IMR-90 (cell line): ENCODE data around the gene CASP14.

Experiments used
- BHLHE40 ChIP-seq: fragments of 150-350 bp; IDR thresholded peaks from 2 replicates; pipeline ENCODE4 v1.6.1; 2016; ENCODE audit warnings: mild to moderate bottlenecking, low read depth, low read length
- CHD1 ChIP-seq: IDR thresholded peaks from 2 replicates; pipeline ENCODE4 v1.6.1; 2012; ENCODE audit warnings: low read depth, low read length, improper control_type of control experiment
- ELK1 ChIP-seq: fragments of 150-350 bp; IDR thresholded peaks from 2 replicates; pipeline ENCODE4 v1.6.1; 2016; ENCODE audit warnings: low read depth, mild to moderate bottlenecking, low read length, moderate library complexity, borderline replicate concordance
- MAFK ChIP-seq: IDR thresholded peaks from 2 replicates; pipeline ENCODE4 v1.6.1; 2012; ENCODE audit warnings: low read depth, low read length, improper control_type of control experiment
- MXI1 ChIP-seq: IDR thresholded peaks from 2 replicates; pipeline ENCODE4 v1.6.1; 2012; ENCODE audit warnings: low read depth, mild to moderate bottlenecking, low read length, moderate library complexity, borderline replicate concordance
- NFE2L2 ChIP-seq: fragments of 150-350 bp; IDR thresholded peaks from 2 replicates; pipeline ENCODE4 v1.6.1; 2016; ENCODE audit warnings: low read depth, mild to moderate bottlenecking, low read length
- POLR2A ChIP-seq: IDR thresholded peaks from 2 replicates; pipeline ENCODE4 v1.6.1; 2012; ENCODE audit warnings: mild to moderate bottlenecking, low read depth, low read length
- RAD21 ChIP-seq: IDR thresholded peaks from 2 replicates; pipeline ENCODE4 v1.6.1; 2012; ENCODE audit warnings: low read length, improper control_type of control experiment
- SMC3 ChIP-seq: fragments of 150-350 bp; IDR thresholded peaks from 2 replicates; pipeline ENCODE4 v1.6.1; 2016; ENCODE audit warnings: low read depth, mild to moderate bottlenecking, antibody characterized with exemption, low read length, moderate library complexity
- TF ChIP-seq, protein P1 (sequence below): conservative IDR thresholded peaks from 2 replicates; pipeline ENCODE4 v1.5.1; 2012; ENCODE audit warnings: mild to moderate bottlenecking, low read depth, low read length, improper control_type of control experiment
- TF ChIP-seq, protein P2 (sequence below): fragments of 150-350 bp; IDR thresholded peaks from 2 replicates; pipeline ENCODE4 v1.6.1; 2017; ENCODE audit warnings: mild to moderate bottlenecking, antibody characterized with exemption, low read length, low read depth

DNA sequence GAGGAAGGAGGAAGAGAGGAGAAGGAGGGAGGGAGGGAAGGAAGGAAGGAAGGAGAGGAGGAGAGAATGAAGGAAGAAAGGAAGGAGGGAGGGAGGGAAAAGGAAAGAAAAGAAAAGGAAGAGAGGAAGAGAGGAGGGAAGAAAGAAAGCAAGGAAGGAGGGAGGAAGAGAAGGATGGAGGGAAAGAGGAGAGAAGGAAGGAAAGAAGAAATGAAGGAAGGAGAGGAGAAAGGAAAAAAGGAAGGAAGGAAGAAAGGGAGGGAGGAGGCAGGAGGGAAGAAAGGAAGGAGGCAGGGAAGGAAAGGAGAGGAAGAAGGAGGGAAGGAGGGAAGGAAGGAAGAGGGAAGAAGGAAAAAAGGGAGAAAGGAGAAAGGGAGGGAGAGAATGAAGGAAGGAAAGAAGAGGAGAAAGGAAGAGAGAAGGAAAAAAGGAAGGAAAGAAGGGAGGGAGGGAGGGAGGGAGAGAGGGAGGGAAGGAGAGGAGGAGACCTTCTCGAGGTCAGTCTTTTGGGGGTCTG, 13.4 kb upstream of the CASP14 start:
- TF ChIP-seq, protein P1, sequence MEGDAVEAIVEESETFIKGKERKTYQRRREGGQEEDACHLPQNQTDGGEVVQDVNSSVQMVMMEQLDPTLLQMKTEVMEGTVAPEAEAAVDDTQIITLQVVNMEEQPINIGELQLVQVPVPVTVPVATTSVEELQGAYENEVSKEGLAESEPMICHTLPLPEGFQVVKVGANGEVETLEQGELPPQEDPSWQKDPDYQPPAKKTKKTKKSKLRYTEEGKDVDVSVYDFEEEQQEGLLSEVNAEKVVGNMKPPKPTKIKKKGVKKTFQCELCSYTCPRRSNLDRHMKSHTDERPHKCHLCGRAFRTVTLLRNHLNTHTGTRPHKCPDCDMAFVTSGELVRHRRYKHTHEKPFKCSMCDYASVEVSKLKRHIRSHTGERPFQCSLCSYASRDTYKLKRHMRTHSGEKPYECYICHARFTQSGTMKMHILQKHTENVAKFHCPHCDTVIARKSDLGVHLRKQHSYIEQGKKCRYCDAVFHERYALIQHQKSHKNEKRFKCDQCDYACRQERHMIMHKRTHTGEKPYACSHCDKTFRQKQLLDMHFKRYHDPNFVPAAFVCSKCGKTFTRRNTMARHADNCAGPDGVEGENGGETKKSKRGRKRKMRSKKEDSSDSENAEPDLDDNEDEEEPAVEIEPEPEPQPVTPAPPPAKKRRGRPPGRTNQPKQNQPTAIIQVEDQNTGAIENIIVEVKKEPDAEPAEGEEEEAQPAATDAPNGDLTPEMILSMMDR: no peak
- TF ChIP-seq BHLHE40 (no peak), POLR2A (no peak), NFE2L2 (no peak), ELK1 (no peak), RAD21 (no peak), MXI1 (no peak), CHD1 (no peak), MAFK (no peak), SMC3 (no peak)
- TF ChIP-seq, protein P2, sequence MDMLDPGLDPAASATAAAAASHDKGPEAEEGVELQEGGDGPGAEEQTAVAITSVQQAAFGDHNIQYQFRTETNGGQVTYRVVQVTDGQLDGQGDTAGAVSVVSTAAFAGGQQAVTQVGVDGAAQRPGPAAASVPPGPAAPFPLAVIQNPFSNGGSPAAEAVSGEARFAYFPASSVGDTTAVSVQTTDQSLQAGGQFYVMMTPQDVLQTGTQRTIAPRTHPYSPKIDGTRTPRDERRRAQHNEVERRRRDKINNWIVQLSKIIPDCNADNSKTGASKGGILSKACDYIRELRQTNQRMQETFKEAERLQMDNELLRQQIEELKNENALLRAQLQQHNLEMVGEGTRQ: no peak
